ENCODE data around the gene TRIM63.

TRIM63 gene

GRCh38 chr1:26025060-26025459 is 42.4 kb downstream of the TRIM63 start:
- no peaks in the 10 kb centered on the region; a peak in 1 of 22 replicates for H4K20me1 ChIP-seq
- H3K4me2 ChIP-seq: peak overlapping the region in 3 of 11 experiments; percentile 90 to 98 (median 96); a peak in 6 of 22 replicates
- H3K27me3 ChIP-seq: no peaks in the 10 kb centered on the region
- no peaks in the 10 kb centered on the region for H3K36me3 ChIP-seq
- peaks cover 40 to 74% (median 58%) of the 10 kb centered on the region in 10 experiments for H3K4me1 ChIP-seq
- no peaks in the 10 kb centered on the region for H3K9me3 ChIP-seq (replicated peaks in 1 of 11)
- no peak for TF ChIP-seq Cebpa-rat (IDR thresholded peaks at IDR 0.05)
- no peak overlapping the region for H3K4me3 ChIP-seq
- H3K27ac ChIP-seq: no peak overlapping the region
- H3K9ac ChIP-seq: no peak overlapping the region; a peak in 1 of 22 replicates

GRCh38 chr1:26023826-26024225 is 43.6 kb downstream of the TRIM63 start:
- peaks cover 52 to 87% (median 70%) of the 10 kb centered on the region in 10 experiments for H3K4me1 ChIP-seq
- peak overlapping the region in 1 of 10 experiments; percentile 27; a peak in 2 of 20 replicates for H3K4me3 ChIP-seq
- no peak overlapping the region for H3K27ac ChIP-seq
- no peaks in the 10 kb centered on the region for H3K27me3 ChIP-seq
- no peaks in the 10 kb centered on the region for H3K36me3 ChIP-seq
- no peaks in the 10 kb centered on the region for H4K20me1 ChIP-seq
- H3K4me2 ChIP-seq: peak overlapping the region; percentile 8 to 98 (median 90); a peak in 17 of 22 replicates
- no peak for TF ChIP-seq Cebpa-rat (IDR thresholded peaks at IDR 0.05)
- peak overlapping the region in 2 of 11 experiments; percentile 3 to 36; a peak in 1 of 22 replicates for H3K9ac ChIP-seq
- H3K9me3 ChIP-seq (replicated peaks in 1 of 11): no peaks in the 10 kb centered on the region

- no peaks in the 10 kb centered on the region for H3K9me3 ChIP-seq (replicated peaks in 1 of 11)
- H3K4me3 ChIP-seq: no peak overlapping the region
- H3K27me3 ChIP-seq: no peaks in the 10 kb centered on the region
- H3K9ac ChIP-seq: peak overlapping the region in 2 of 11 experiments; percentile 5 to 6; a peak in 1 of 22 replicates
- no peaks in the 10 kb centered on the region for H3K36me3 ChIP-seq
- no peaks in the 10 kb centered on the region for H4K20me1 ChIP-seq
- peaks cover 52 to 88% (median 72%) of the 10 kb centered on the region in 10 experiments for H3K4me1 ChIP-seq
- H3K4me2 ChIP-seq: peak overlapping the region in 9 of 11 experiments; percentile 18 to 98 (median 91); a peak in 14 of 22 replicates
- no peak for TF ChIP-seq Cebpa-rat (IDR thresholded peaks at IDR 0.05)
- H3K27ac ChIP-seq: no peak overlapping the region
Measured at GRCh38 chr1:26023009-26023408, 44.4 kb downstream of the TRIM63 start.

GRCh38 chr1:26022404-26022779 is 45.0 kb downstream of the TRIM63 start:
- peak overlapping the region in 5 of 10 experiments; percentile 48 to 70 (median 55); a peak in 9 of 20 replicates for H3K4me3 ChIP-seq
- peak overlapping the region in 10 of 11 experiments; percentile 19 to 69 (median 58); a peak in 12 of 22 replicates for H3K9ac ChIP-seq
- peak overlapping the region; percentile 85 to 98 (median 92) for H3K4me2 ChIP-seq
- no peaks in the 10 kb centered on the region for H3K27me3 ChIP-seq
- H4K20me1 ChIP-seq: no peaks in the 10 kb centered on the region
- H3K27ac ChIP-seq: peak overlapping the region in 7 of 11 experiments; percentile 4 to 79 (median 29); a peak in 7 of 22 replicates
- peaks cover 52 to 88% (median 72%) of the 10 kb centered on the region in 10 experiments for H3K4me1 ChIP-seq
- no peaks in the 10 kb centered on the region for H3K36me3 ChIP-seq
- H3K9me3 ChIP-seq (replicated peaks in 1 of 11): no peaks in the 10 kb centered on the region
- TF ChIP-seq Cebpa-rat (IDR thresholded peaks at IDR 0.05): no peak

GRCh38 chr1:26021647-26022403 is 45.6 kb downstream of the TRIM63 start, which contains the start of gene EXTL1:
EXTL1 (plus strand) TSS chr1:26021775; CDS start chr1:26022647, 872 bp downstream.
- Histone ChIP-seq H3K9me3 (replicated peaks in 1 of 11) (no peaks in the 10 kb centered on the region), H3K9ac (peak within 1 kb of the TSS; percentile 15 to 69 (median 53); a peak in 19 of 22 replicates), H3K27me3 (no peaks in the 10 kb centered on the region), H4K20me1 (no peaks in the 10 kb centered on the region), H3K36me3 (no peaks in the 10 kb centered on the region), H3K27ac (peak within 1 kb of the TSS in 9 of 11 experiments; percentile 3 to 79 (median 35); a peak in 9 of 22 replicates), H3K4me3 (peak within 1 kb of the TSS; percentile 28 to 70 (median 50)), H3K4me2 (peak within 1 kb of the TSS; percentile 85 to 98 (median 92)), H3K4me1 (peaks cover 57 to 88% (median 76%) of the 10 kb centered on the region in 10 experiments)
- TF ChIP-seq Cebpa-rat (IDR thresholded peaks at IDR 0.05): no peak

GRCh38 chr1:26020941-26021646 is 46.3 kb downstream of the TRIM63 start:
- Histone ChIP-seq H3K9ac (peak overlapping the region in 8 of 11 experiments; percentile 15 to 69 (median 46); a peak in 10 of 22 replicates), H3K4me2 (peak overlapping the region; percentile 85 to 98 (median 92)), H3K4me3 (peak overlapping the region in 6 of 10 experiments; percentile 28 to 70 (median 48); a peak in 12 of 20 replicates), H3K27ac (peak overlapping the region in 4 of 11 experiments; percentile 1 to 79 (median 50); a peak in 7 of 22 replicates), H4K20me1 (no peaks in the 10 kb centered on the region), H3K36me3 (no peaks in the 10 kb centered on the region), H3K27me3 (no peaks in the 10 kb centered on the region), H3K9me3 (replicated peaks in 1 of 11) (no peaks in the 10 kb centered on the region), H3K4me1 (peaks cover 64 to 93% (median 83%) of the 10 kb centered on the region in 10 experiments)
- TF ChIP-seq Cebpa-rat (IDR thresholded peaks at IDR 0.05): no peak

- H3K9me3 ChIP-seq (replicated peaks in 1 of 11): no peaks in the 10 kb centered on the region
- no peaks in the 10 kb centered on the region for H4K20me1 ChIP-seq
- peak overlapping the region in 5 of 11 experiments; percentile 1 to 79 (median 41); a peak in 8 of 22 replicates for H3K27ac ChIP-seq
- H3K4me2 ChIP-seq: peak overlapping the region; percentile 66 to 98 (median 92)
- peak overlapping the region in 5 of 11 experiments; percentile 16 to 42 (median 40); a peak in 3 of 22 replicates for H3K9ac ChIP-seq
- peaks cover 72 to 100% (median 90%) of the 10 kb centered on the region in 10 experiments for H3K4me1 ChIP-seq
- H3K4me3 ChIP-seq: no peak overlapping the region
- TF ChIP-seq Cebpa-rat (IDR thresholded peaks at IDR 0.05): no peak
- H3K27me3 ChIP-seq: no peaks in the 10 kb centered on the region
- H3K36me3 ChIP-seq: no peaks in the 10 kb centered on the region
Measured at GRCh38 chr1:26020330-26020768, 47.1 kb downstream of the TRIM63 start.

- no peak for TF ChIP-seq Cebpa-rat (IDR thresholded peaks at IDR 0.05)
- Histone ChIP-seq H3K27ac (peak overlapping the region in 7 of 11 experiments; percentile 1 to 79 (median 34); a peak in 13 of 22 replicates), H3K27me3 (no peaks in the 10 kb centered on the region), H3K4me2 (peak overlapping the region; percentile 66 to 98 (median 92)), H3K9me3 (replicated peaks in 1 of 11) (no peaks in the 10 kb centered on the region), H3K4me1 (peaks cover 78 to 100% (median 96%) of the 10 kb centered on the region in 10 experiments), H4K20me1 (no peaks in the 10 kb centered on the region), H3K9ac (peak overlapping the region in 10 of 11 experiments; percentile 10 to 53 (median 33); a peak in 12 of 22 replicates), H3K4me3 (peak overlapping the region in 2 of 10 experiments; percentile 18 to 38; a peak in 2 of 20 replicates), H3K36me3 (no peaks in the 10 kb centered on the region)
Measured at GRCh38 chr1:26019641-26020315, 47.7 kb downstream of the TRIM63 start.

All from BLaER1 treated with 17β-estradiol and CSF1 and Interleukin-3, amounts not matched to agents 10 nM and 100 nM (cell line).